CD4-positive, alpha-beta T cell treated with Interleukin-6 for 4 hours (primary cell): ENCODE measurements around the gene MYZAP.

Experiments
- DNase-seq: peaks from one replicate; pipeline ENCODE4 v3.0.0-alpha.2; 2020; ENCODE audit warnings: mixed read lengths

Gene MYZAP

GRCh38 chr15:57563416-57563815, 28.3 kb upstream of the MYZAP start:
- peak; percentile 16 for DNase-seq

- peak; percentile 53 for DNase-seq
These were observed 26.4 kb upstream of the MYZAP start for GRCh38 chr15:57565311-57565710.

- no peak for DNase-seq
These were observed 24.9 kb upstream of the MYZAP start for GRCh38 chr15:57566834-57567233.

GRCh38 chr15:57567891-57568290, 23.8 kb upstream of the MYZAP start:
- no peak for DNase-seq

GRCh38 chr15:57568299-57568698, 23.4 kb upstream of the MYZAP start:
- no peak for DNase-seq

- DNase-seq, result no peak
These were observed 21.4 kb upstream of the MYZAP start for GRCh38 chr15:57570340-57570739.

GRCh38 chr15:57570994-57571393, 20.7 kb upstream of the MYZAP start:
- no peak for DNase-seq

GRCh38 chr15:57571725-57572124, 20.0 kb upstream of the MYZAP start:
- no peak for DNase-seq

GRCh38 chr15:57572468-57572867, 19.2 kb upstream of the MYZAP start:
- no peak for DNase-seq

- no peak for DNase-seq
These were observed 18.6 kb upstream of the MYZAP start for GRCh38 chr15:57573151-57573550.

GRCh38 chr15:57575363-57575762, 16.3 kb upstream of the MYZAP start:
- DNase-seq, result no peak

- DNase-seq, result no peak
These were observed 13.3 kb upstream of the MYZAP start for GRCh38 chr15:57578288-57578900.

- no peak for DNase-seq
These were observed 11.3 kb upstream of the MYZAP start for GRCh38 chr15:57580428-57580827.

GRCh38 chr15:57580866-57581265, 10.8 kb upstream of the MYZAP start:
- DNase-seq, result no peak

GRCh38 chr15:57582090-57582489, 9.6 kb upstream of the MYZAP start:
- no peak for DNase-seq

- no peak for DNase-seq
These were observed 8.4 kb upstream of the MYZAP start for GRCh38 chr15:57583282-57583681.

GRCh38 chr15:57583720-57584119, 8.0 kb upstream of the MYZAP start:
- no peak for DNase-seq

- DNase-seq, result no peak
These were observed 4.9 kb upstream of the MYZAP start for GRCh38 chr15:57586661-57587424.

- DNase-seq, result no peak
These were observed 2.4 kb upstream of the MYZAP start for GRCh38 chr15:57589281-57589680.

- DNase-seq, result no peak
These were observed 1.9 kb upstream of the MYZAP start for GRCh38 chr15:57589754-57590153.

GRCh38 chr15:57591237-57591821, 375 bp upstream of the MYZAP start:
- peak; percentile 13 for DNase-seq

- DNase-seq, result no peak
These were observed 722 bp downstream of the MYZAP start for GRCh38 chr15:57592426-57592825.

- no peak for DNase-seq
These were observed 1.2 kb downstream of the MYZAP start for GRCh38 chr15:57592836-57593420.

GRCh38 chr15:57594479-57594878, 2.8 kb downstream of the MYZAP start:
- DNase-seq, result no peak
